ENCODE results near the gene DCLRE1C. TPM values are rescaled to one million over a fixed set of nuclear protein-coding genes. Genes with fewer than 3 reads are reported as not detected.

DCLRE1C gene
- total RNA-seq: 25.4 TPM

GRCh38 chr10:14954001-14954770 is at the start of gene DCLRE1C:
DCLRE1C (minus strand) TSS chr10:14954096; CDS start chr10:14954010, 86 bp downstream.

GRCh38 chr10:14959221-14960057 is 5.5 kb upstream of the DCLRE1C start, which contains the start of gene MEIG1:
MEIG1 (plus strand) TSS chr10:14959388; CDS start chr10:14966469, 7,081 bp downstream.

GRCh38 chr10:14878266-14879123 is 75.4 kb downstream of the DCLRE1C start, which contains the start of gene SUV39H2:
SUV39H2 (plus strand) TSS chr10:14878866; CDS start chr10:14878889, 23 bp downstream.

Other genes with a start within 250 kb of the DCLRE1C start
- 85.8 TPM for gene FAM107B, start 179.2 kb downstream of the DCLRE1C start, total RNA-seq
- not detected for gene CDNF, start 116.1 kb downstream of the DCLRE1C start, total RNA-seq
- 13.5 TPM for gene HSPA14, start 115.8 kb downstream of the DCLRE1C start, total RNA-seq
- gene MSANTD7, start 115.8 kb downstream of the DCLRE1C start, total RNA-seq: 20.7 TPM
- 37.6 TPM for gene SUV39H2, start 75.2 kb downstream of the DCLRE1C start, total RNA-seq
- gene MEIG1, start 5.3 kb upstream of the DCLRE1C start, total RNA-seq: not detected
- not detected for gene OLAH, start 89.8 kb upstream of the DCLRE1C start, total RNA-seq
- gene ACBD7, start 134.7 kb upstream of the DCLRE1C start, total RNA-seq: 8.1 TPM
- 7.5 TPM for gene RPP38, start 143.3 kb upstream of the DCLRE1C start, total RNA-seq
- 72.6 TPM for gene NMT2, start 214.6 kb upstream of the DCLRE1C start, total RNA-seq

Measured in parietal lobe (tissue), 1 donor.